ENCODE data around the gene DKKL1.

DKKL1 gene

GRCh38 chr19:49335071-49335783 is 28.4 kb upstream of the DKKL1 start, which contains the start of gene CD37:
TSS of gene CD37 (plus strand) at chr19:49335406. CDS start at chr19:49335541, 135 bp downstream.
- DNase-seq (ENCODE audit: low read depth), result no peak
- H3K4me3 ChIP-seq (ENCODE audit: low read length), result no peak within 1 kb of the TSS

GRCh38 chr19:49335784-49336481 is 27.7 kb upstream of the DKKL1 start:
- DNase-seq (ENCODE audit: low read depth), result no peak
- no peak for TF ChIP-seq CTCF (conservative IDR thresholded peaks at IDR 0.05; ENCODE audit: low read depth, low read length)
- H3K4me3 ChIP-seq (ENCODE audit: low read length), result no peak overlapping the region

More at GRCh38 chr19:49335071-49335783, 28.4 kb upstream of the DKKL1 start, which contains the start of gene CD37:
- no peak for TF ChIP-seq CTCF (conservative IDR thresholded peaks at IDR 0.05; ENCODE audit: low read depth, low read length)

GRCh38 chr19:49336482-49337266 is 27.0 kb upstream of the DKKL1 start:
- no peak overlapping the region for H3K4me3 ChIP-seq (ENCODE audit: low read length)
- no peak for TF ChIP-seq CTCF (conservative IDR thresholded peaks at IDR 0.05; ENCODE audit: low read depth, low read length)
- DNase-seq (ENCODE audit: low read depth), result no peak

GRCh38 chr19:49337267-49338022 is 26.2 kb upstream of the DKKL1 start:
- no peak overlapping the region for H3K4me3 ChIP-seq (ENCODE audit: low read length)
- no peak for TF ChIP-seq CTCF (conservative IDR thresholded peaks at IDR 0.05; ENCODE audit: low read depth, low read length)
- no peak for DNase-seq (ENCODE audit: low read depth)

GRCh38 chr19:49338023-49338677 is 25.5 kb upstream of the DKKL1 start:
- H3K4me3 ChIP-seq (ENCODE audit: low read length), result peak overlapping the region; percentile 28
- DNase-seq (ENCODE audit: low read depth), result no peak
- TF ChIP-seq CTCF (conservative IDR thresholded peaks at IDR 0.05; ENCODE audit: low read depth, low read length), result no peak

- TF ChIP-seq CTCF (conservative IDR thresholded peaks at IDR 0.05; ENCODE audit: low read depth, low read length), result no peak
- peak overlapping the region; percentile 41 for H3K4me3 ChIP-seq (ENCODE audit: low read length)
- DNase-seq (ENCODE audit: low read depth), result no peak
Observed at GRCh38 chr19:49338691-49339300, 24.9 kb upstream of the DKKL1 start.
